Measurements from ENCODE around the gene CRYBG2. TPM values are rescaled to one million over a fixed set of nuclear protein-coding genes. Genes with fewer than 3 reads are reported as not detected.

CRYBG2 gene
- polyA plus RNA-seq, 1 donor from 2014 or later = 2.5 TPM

DNA sequence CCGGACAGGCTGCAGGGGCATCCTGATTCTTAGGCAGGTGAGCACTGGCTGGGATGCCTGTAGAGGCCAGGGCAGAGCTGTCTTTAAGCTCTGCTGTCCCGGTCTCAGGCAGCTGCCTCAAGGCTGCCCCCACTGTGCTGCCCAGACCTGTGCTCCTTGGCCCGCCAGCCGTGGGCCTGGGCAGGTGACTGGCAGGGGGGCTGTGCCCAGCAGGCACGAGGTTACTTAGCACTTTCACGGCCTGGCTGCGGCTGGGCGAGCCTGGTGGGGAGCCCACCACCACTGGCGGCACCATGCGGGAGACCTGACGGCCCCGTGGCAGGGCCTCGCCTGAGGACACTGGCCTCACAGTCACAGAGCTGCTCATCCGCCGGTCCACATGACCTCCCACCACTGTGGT is 8.2 kb downstream of the CRYBG2 start:
- no peak overlapping the region for H3K4me2 ChIP-seq (ENCODE audit: low read length)
- no peaks in the 10 kb centered on the region for H3K79me2 ChIP-seq (replicated peaks; ENCODE audit: insufficient read depth, low read length)
- H2AFZ ChIP-seq (ENCODE audit: low read depth, low read length) = no peak overlapping the region
- H3K36me3 ChIP-seq (ENCODE audit: insufficient read depth, low read length) = no peaks in the 10 kb centered on the region
- no peaks in the 10 kb centered on the region for H3K9me2 ChIP-seq (ENCODE audit: insufficient read depth, low read length)
- H3K4me3 ChIP-seq (ENCODE audit: low read length) = no peak overlapping the region
- H3K9me3 ChIP-seq (ENCODE audit: low read length) = no peaks in the 10 kb centered on the region
- H3K27ac ChIP-seq (ENCODE audit: low read length) = no peak overlapping the region
- H3K27me3 ChIP-seq (ENCODE audit: insufficient read depth, low read depth, low read length) = no peaks in the 10 kb centered on the region
- no peaks in the 10 kb centered on the region for H4K20me1 ChIP-seq (ENCODE audit: insufficient read depth)
- TF ChIP-seq EZH2 (IDR thresholded peaks at IDR 0.05; ENCODE audit: borderline replicate concordance, insufficient read depth, low read length, poor library complexity, severe bottlenecking) (no peak), SMC3 (conservative IDR thresholded peaks at IDR 0.05; ENCODE audit: poor library complexity) (no peak), TAF1 (IDR thresholded peaks at IDR 0.05; ENCODE audit: low read depth) (no peak), POLR2AphosphoS5 (IDR thresholded peaks at IDR 0.05) (no peak), REST (IDR thresholded peaks at IDR 0.05; ENCODE audit: borderline replicate concordance) (no peak), MXI1 (conservative IDR thresholded peaks at IDR 0.05; ENCODE audit: poor library complexity, severe bottlenecking) (no peak), EP300 (conservative IDR thresholded peaks at IDR 0.05; ENCODE audit: poor library complexity, severe bottlenecking) (no peak), RAD21 (conservative IDR thresholded peaks at IDR 0.05) (no peak)
- H3K9ac ChIP-seq (ENCODE audit: low read length) = no peak overlapping the region
- no peaks in the 10 kb centered on the region for H3F3A ChIP-seq (ENCODE audit: insufficient read depth, low read length, poor library complexity, severe bottlenecking)

GRCh38 chr1:26344147-26344920 is 9.6 kb downstream of the CRYBG2 start:
- Histone ChIP-seq H3K4me3 (ENCODE audit: low read length) (no peak overlapping the region), H3K9me3 (ENCODE audit: low read length) (no peaks in the 10 kb centered on the region), H3K27ac (ENCODE audit: low read length) (no peak overlapping the region), H2AFZ (ENCODE audit: low read depth, low read length) (no peak overlapping the region), H3K79me2 (replicated peaks; ENCODE audit: insufficient read depth, low read length) (no peaks in the 10 kb centered on the region), H3K36me3 (ENCODE audit: insufficient read depth, low read length) (no peaks in the 10 kb centered on the region), H4K20me1 (ENCODE audit: insufficient read depth) (no peaks in the 10 kb centered on the region), H3K4me2 (ENCODE audit: low read length) (no peak overlapping the region), H3K9ac (ENCODE audit: low read length) (no peak overlapping the region), H3K9me2 (ENCODE audit: insufficient read depth, low read length) (no peaks in the 10 kb centered on the region), H3F3A (ENCODE audit: insufficient read depth, low read length, poor library complexity, severe bottlenecking) (no peaks in the 10 kb centered on the region), H3K27me3 (ENCODE audit: insufficient read depth, low read depth, low read length) (no peaks in the 10 kb centered on the region)
- no peak for TF ChIP-seq REST (IDR thresholded peaks at IDR 0.05; ENCODE audit: borderline replicate concordance)
- no peak for TF ChIP-seq RAD21 (conservative IDR thresholded peaks at IDR 0.05)
- TF ChIP-seq EP300 (conservative IDR thresholded peaks at IDR 0.05; ENCODE audit: poor library complexity, severe bottlenecking) = no peak
- TF ChIP-seq SMC3 (conservative IDR thresholded peaks at IDR 0.05; ENCODE audit: poor library complexity) = no peak
- TF ChIP-seq EZH2 (IDR thresholded peaks at IDR 0.05; ENCODE audit: borderline replicate concordance, insufficient read depth, low read length, poor library complexity, severe bottlenecking) = no peak
- no peak for TF ChIP-seq MXI1 (conservative IDR thresholded peaks at IDR 0.05; ENCODE audit: poor library complexity, severe bottlenecking)

All from neural cell (in vitro differentiated cells).